ENCODE measurements around the gene PNPLA2.

The PNPLA2 gene

GRCh38 chr11:863023-863909 lies 44.6 kb downstream of the PNPLA2 start:
- Histone ChIP-seq H3K36me3 (no peaks in the 10 kb centered on the region), H3K27me3 (no peaks in the 10 kb centered on the region), H3K4me1 (peaks cover 16% of the 10 kb centered on the region), H3K4me3 (ENCODE audit: low read depth, low read length) (no peak overlapping the region), H3K9me3 (no peaks in the 10 kb centered on the region)
- no peak for TF ChIP-seq CTCF (IDR thresholded peaks at IDR 0.05; ENCODE audit: low read depth, low read length)
- DNase-seq = no peak

GRCh38 chr11:863910-864827 lies 45.5 kb downstream of the PNPLA2 start:
- no peaks in the 10 kb centered on the region for H3K27me3 ChIP-seq
- H3K36me3 ChIP-seq = no peaks in the 10 kb centered on the region; the same call in 1 of the 2 replicates
- DNase-seq = no peak
- no peak for TF ChIP-seq CTCF (IDR thresholded peaks at IDR 0.05; ENCODE audit: low read depth, low read length)
- H3K4me3 ChIP-seq (ENCODE audit: low read depth, low read length) = no peak overlapping the region
- H3K4me1 ChIP-seq = peaks cover 16% of the 10 kb centered on the region
- no peaks in the 10 kb centered on the region for H3K9me3 ChIP-seq

DNA sequence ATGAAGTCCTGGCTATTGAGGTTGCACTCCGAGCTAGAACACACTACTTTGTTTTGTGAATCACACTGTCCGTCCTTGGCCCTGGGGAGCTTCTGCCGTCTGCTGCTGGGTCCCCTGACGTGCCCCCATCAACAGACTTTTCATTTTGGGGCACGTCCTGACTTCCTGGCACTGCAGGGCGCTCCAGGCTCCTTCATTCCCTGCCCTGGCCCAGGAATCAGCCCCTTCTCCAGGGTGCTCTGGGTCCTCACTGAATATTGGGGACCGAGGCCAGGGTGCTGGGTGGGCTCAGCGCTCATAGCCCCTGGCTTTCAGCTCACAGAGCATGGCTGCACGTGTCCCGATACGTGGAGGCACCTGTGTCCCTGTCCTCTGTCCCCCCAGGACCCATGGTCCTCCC lies 46.2 kb downstream of the PNPLA2 start:
- Histone ChIP-seq H3K27me3 (no peaks in the 10 kb centered on the region), H3K4me1 (peaks cover 15% of the 10 kb centered on the region), H3K36me3 (no peaks in the 10 kb centered on the region; the same call in 1 of the 2 replicates), H3K4me3 (ENCODE audit: low read depth, low read length) (no peak overlapping the region), H3K9me3 (no peaks in the 10 kb centered on the region)
- DNase-seq = no peak
- no peak for TF ChIP-seq CTCF (IDR thresholded peaks at IDR 0.05; ENCODE audit: low read depth, low read length)

DNA sequence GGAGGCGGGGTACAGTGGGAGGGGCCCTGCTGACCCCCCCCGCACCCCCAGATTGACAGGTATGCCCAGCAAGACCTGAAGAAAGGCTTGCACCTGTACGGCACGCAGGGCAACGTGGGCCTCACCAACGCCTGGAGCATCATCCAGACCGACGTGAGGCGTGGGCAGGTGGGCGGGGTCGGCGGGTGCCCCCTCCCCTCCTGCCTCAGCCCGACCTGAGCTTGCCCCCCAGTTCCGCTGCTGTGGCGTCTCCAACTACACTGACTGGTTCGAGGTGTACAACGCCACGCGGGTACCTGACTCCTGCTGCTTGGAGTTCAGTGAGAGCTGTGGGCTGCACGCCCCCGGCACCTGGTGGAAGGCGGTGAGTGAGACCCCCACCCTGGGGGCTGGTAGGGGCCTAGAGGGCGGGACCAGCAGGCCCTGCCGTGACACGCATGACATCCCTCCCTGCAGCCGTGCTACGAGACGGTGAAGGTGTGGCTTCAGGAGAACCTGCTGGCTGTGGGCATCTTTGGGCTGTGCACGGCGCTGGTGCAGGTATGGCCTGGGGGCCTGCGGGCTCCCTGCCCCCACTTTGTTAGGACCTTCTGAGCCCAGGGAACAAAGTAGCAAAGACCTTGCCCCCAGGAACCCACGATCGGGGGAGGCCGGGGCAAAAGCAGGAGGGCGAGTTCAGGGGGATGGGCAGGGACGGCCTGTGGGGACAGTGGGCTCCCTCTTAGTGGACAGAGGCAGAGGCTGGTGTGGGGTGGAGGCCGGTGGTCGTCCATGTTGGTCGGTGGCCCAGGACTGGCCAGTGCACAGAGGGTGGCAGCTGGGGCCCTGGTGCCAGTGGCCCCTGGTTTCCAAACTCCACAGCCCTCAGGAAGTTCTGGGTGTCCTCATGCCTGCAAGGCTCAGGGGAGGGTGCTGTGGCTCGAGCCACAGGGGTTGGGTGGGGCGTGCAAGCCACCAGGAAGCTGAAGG lies 47.0 kb downstream of the PNPLA2 start:
- no peaks in the 10 kb centered on the region for H3K9me3 ChIP-seq
- peaks cover 10% of the 10 kb centered on the region for H3K4me1 ChIP-seq
- no peaks in the 10 kb centered on the region; the same call in 1 of the 2 replicates for H3K36me3 ChIP-seq
- H3K4me3 ChIP-seq (ENCODE audit: low read depth, low read length) = no peak overlapping the region
- no peak for TF ChIP-seq CTCF (IDR thresholded peaks at IDR 0.05; ENCODE audit: low read depth, low read length)
- H3K27me3 ChIP-seq = no peaks in the 10 kb centered on the region
- no peak for DNase-seq

- no peak for TF ChIP-seq CTCF (IDR thresholded peaks at IDR 0.05; ENCODE audit: low read depth, low read length)
- no peak for DNase-seq
- no peak overlapping the region for H3K4me3 ChIP-seq (ENCODE audit: low read depth, low read length)
- no peaks in the 10 kb centered on the region for H3K9me3 ChIP-seq
- peaks cover 10% of the 10 kb centered on the region for H3K4me1 ChIP-seq
- H3K27me3 ChIP-seq = no peaks in the 10 kb centered on the region
- H3K36me3 ChIP-seq = no peaks in the 10 kb centered on the region; the same call in 1 of the 2 replicates
Measured at GRCh38 chr11:866481-866880, 47.8 kb downstream of the PNPLA2 start.
